ENCODE measurements around the gene NDUFS6.

NDUFS6 gene

DNA sequence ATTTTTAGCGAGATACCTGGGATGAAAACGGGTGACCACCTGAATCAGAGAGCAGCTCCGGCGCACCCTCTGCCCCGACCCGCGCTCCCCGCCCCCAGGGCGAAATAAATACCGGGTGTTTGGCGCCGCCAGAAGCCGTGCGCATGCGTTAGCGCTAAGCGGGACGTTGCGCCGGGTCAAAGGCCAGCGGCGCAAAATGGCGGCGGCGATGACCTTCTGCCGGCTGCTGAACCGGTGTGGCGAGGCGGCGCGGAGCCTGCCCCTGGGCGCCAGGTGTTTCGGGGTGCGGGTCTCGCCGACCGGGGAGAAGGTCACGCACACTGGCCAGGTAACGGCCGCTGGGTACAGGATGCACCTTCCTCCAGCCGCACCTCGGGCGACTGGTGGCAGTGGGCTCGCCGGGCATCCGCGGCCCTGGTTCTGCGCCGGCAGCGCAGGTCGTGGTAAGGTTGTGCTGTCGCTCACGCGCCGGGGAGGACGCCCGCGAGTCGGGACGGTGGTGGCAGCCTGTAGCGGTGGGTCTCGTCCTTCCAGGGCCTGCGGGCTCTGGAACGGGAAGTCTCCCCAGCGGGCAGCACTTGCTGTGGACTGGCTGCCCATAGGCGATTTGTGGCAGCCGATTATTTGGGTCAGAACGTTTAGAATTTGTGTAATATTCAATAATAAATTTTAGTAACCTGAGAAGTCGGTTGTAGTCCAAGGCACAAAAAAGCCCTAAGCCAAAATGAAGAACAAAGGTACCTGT lies at the start of gene NDUFS6:
Gene NDUFS6 (plus strand): TSS at position 186 of the 745 bp plus-strand sequence. CDS start 11 bp downstream, at position 197.
- peak; percentile 66 for DNase-seq

DNA sequence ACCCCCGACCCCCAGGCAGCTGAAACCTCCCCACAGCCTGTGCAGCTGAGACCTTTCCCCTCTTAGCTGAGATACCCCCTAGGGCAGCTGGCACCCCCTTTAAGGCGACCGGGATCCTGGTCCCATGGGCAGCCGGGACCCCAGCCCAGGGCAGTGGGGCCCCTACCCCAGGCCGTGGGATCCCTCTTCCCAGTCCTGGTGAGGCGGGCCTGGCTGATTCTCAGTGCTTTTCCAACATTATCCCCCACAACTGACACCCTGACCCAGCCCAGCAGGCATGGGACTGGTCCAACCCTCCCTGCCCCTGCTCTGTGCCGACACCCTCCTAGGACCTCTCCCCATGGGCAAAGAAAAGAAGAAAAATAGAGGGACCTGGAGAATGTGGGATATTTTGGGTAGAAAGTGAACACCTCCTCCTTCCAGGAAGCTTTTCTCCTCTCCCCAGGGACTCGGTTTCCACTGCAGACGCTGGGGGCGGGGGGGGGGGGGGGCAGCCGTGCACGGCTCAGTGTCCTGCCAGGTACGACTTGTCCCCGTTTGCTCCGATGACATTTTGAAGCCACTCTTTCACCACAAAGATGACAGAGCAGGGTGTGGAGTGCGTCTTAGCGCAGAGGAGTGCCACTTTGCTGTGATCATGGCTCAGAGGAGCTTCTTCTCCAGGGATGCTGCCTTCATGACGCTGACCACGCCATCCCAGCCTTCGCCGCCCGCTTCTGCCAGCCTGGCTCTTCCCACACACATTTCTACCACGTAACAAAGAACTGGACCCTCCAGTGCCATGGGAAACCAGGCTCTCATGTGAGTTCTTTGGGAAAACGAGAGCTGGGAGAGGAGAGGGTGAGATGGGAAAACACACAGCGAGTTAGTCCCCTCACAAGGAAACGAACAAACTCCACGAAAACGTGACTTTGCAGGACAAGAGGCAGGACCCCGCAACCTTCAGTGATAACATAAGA lies 49.1 kb upstream of the NDUFS6 start:
- no peak for DNase-seq

DNA sequence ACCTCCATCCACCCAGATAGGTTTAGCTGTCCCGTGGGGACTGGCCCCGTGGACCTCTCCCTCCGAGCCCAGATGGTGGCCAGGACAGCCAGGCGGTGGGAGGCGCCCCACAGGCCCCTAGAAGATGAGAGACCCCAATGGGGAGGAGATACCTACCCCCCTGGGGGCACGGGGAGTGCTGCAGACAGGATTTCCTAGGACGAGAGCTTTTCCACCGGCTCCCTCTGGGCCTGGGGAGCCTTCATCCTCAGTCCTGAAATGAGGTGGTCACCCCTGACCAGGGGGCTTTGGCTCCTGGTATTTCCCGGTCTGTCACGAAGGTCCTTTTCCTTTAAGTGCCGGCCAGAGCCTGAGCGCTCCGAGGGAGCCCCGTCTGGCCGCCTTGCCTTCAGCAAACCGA lies 48.3 kb upstream of the NDUFS6 start:
- no peak for DNase-seq

DNA sequence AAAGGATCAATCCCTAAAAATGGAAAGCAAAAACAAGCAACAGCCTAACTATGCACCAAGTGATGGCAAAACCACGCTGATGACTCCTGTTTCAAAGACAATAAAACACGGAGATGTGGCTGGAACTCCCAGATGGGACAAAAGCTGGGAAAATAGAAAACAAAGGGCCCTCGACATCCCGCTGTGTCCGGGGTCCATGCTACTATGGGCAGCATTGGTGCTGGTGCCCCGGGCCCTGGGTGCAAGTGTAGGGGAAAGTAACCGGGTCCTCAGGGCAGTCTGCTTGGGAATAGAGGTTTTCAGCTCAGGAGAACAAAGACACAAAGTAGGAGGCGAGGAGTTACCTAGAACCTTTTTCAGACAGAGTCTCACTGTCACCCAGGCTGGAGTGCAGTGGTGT lies 47.7 kb upstream of the NDUFS6 start:
- no peak for DNase-seq

DNA sequence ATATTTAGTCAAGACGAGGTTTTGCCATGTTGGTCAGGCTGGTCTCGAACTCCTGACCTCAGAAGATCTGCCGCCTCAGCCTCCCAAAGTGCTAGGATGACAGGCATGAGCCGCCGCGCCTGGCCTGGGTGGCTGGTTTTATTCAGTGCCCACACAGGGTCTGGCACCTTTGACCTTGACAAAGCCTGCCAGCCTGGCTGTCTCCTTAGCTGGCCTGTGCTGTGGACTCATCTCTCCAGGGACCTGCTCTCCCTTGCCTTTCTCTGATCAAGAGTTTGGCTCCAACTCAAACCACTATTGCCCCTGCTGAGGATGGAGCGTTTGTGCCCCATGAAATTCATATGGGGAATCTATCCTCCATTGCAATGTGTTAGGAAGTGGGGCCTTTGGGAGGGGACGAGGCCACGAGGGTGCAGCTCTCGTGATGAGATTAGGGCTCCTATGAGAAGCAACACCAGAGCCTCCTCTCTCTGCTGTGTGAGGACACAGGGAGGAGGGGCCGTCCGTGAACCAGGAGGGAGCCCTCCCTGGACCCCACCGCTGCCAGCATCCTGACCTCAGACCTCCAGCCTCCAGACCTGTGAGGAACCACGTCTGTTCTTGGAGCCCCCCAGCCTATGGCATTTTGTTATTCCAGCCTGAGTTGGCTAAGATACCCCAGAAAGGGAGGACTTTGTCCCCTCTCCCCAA lies 46.5 kb upstream of the NDUFS6 start:
- DNase-seq, result no peak

DNA sequence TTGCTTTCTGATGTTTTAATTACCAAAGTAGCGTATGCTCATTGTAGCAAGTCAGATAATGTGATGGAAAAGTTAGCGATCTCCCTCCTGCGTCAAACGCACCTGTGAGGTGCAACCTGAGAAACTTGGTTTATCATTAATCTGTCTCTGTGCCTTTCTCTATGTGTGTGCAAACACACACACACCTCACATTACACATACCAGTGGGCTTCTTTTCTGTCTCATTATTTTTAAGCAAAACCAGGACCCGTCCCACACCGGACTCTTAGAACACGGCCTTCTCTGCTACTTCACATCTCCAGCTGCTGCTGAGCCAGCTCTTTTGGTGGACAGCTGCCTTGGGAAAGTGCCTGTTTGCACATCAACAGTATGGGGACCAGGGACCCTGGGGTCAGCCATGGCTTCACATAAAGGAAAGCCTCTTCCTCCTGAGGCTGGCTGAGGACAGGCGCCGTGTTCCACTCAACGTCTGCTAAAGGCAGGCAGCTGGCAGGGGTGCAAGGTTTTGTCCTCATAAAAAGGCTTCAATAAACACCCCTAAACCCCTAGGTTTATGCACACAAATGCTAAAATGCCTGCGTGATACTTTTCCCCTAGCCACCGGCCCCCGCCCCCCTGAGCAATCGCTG lies 45.8 kb upstream of the NDUFS6 start:
- no peak for DNase-seq

DNA sequence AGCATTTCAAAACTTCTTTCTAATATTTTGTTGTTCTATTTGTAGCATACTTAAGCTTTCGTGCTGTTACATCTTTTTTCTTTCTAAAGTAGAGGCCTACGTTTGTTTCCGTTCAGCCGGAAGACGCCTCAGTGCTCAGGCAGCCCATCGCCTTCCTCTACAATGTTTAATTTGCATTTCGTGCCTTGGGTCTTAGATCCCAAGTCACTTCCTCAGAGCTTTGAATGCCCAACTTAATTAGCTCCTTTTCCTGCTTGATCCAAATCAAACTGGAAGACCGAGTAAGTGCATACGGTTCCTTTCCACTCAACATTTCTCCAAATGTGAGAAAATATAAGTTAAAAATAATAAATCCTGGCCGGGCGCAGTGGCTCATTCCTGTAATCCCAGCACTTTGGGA lies 44.7 kb upstream of the NDUFS6 start:
- DNase-seq, result no peak

DNA sequence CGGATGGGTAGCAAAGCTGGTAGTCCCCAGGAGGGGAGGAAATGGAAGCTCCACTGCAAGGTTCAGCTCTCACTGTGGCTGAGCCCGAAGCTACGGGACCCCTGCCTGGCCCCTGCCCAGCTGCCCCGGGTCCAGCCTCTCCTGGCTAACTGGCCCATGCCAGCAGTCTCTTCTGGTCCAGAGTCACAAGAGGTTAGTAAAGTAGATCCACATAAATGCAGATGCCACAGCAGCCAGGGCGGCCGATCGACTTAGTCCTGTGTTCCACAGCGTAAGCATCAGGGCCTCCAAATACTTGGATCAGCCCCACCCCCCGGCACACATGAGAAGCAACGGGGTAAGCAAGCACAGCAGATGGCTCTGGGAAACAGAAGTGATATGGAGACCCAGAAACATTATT lies 43.7 kb upstream of the NDUFS6 start:
- DNase-seq, result no peak

DNA sequence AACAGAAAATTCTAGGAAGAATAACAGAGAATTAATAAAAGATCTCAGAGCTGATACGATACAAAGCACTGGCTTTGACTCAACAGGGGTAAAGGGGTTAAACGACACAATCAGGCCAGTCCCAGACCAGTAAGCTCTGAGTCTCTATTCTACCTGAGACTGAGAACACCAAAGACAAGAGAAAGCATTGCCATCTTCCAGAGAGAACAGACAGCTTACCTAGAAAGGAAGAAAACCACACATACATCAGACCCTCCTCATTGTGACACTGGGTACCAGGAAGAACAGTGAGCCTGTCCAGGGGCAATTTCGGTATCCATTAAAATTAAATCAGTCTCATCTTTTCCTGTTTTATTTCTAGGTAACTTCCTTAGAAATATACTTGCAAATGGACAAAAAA lies 42.6 kb upstream of the NDUFS6 start:
- DNase-seq, result no peak

DNA sequence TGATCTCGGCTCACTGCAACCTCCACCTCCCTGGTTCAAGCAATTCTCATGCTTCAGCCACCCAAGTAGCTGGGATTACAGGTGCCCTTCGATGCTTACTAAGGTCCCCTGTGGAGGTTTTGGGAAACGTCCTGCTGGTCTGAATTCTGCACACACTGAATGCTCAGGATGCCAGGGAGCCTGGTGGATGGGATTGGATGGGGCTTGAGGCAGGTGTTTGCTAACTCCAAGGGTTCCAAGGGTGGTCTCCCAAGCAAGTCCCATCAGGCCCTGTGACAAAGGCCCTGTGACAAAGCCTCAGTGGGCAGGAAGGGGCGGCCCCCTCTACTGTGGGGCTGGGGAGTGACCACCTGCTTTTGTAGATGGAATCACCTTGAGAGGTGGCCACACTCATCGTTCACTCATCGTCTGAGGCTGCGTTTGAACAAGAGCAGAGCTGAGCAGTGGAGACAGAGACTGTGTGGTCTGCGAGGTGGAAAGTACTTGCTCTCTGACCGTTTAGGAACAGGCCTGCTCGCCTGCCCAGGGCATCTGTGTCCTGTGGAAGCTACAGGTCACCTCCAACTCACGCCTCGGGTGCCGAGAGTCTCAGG lies 41.7 kb upstream of the NDUFS6 start:
- no peak for DNase-seq

DNA sequence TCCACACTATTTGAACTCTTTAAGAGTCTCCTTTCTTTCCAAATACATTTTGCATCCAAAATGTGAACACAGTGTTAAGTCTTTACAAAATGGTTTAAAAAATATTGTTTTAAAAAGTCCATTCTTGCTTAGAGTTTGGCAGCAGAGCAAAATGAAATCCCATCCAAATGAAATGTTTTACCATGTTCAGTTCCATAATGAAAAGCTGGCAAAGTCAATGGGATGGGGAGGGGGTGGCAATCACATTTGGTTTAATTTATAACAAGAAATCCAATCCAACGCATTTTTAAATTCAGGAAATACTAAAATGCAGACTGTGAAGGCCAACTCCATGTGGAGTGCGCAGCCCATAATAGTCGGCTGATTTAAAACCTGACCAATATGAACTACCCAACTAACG lies 41.0 kb upstream of the NDUFS6 start:
- DNase-seq, result no peak

DNA sequence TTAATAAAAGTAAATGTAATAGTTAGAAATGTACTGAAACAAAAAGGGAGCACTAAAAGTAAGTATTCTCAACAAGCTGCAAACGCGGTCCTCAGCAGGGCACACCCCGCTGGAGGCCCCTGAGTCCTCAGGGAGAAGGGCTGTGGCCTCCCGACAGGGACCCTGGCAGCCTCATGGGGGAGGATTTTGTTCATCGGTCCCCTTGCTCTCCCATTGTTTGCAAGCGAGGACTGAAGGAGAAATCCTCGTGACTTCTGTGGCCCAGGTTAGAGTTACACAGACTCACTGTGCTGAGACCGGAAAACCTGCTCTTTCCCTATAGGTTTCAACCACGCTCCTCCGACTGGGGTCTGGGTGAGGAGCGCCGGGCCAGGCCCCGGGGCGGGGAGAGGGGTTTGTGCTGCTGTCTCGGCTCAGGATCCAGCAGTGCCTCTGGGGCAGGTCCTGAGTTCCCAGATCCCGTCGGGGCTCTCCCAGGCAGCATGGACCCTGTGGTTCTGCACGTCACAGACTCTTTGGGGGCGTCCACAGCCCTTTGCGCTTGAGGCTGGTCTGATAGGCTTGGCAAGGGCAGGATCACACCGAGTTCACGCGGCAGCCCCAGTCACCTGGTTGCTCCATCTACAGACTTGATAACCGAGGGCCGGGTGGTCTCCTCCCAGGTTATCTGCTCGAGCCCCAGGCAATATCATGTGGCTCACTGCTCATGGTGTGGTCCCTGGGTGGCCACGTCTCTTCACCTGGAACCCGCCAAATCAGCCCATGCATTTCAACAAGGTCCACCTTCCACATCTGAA lies 40.4 kb upstream of the NDUFS6 start:
- DNase-seq, result no peak

DNA sequence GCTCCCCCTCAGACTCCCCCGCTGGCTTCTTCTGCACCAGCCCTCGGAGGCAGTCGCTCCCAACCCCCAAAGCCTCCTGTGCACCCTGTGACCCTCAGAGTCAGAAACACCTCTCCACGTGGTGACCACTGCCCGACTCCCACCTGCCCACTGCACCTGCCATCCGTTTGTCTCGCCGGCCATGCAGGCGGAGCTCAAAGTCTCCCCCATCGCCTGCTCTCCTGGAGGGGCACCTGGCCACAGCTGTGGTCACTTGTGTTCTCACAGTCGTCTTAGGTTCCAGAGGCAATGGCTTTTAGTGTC lies 39.8 kb upstream of the NDUFS6 start:
- no peak for DNase-seq

DNA sequence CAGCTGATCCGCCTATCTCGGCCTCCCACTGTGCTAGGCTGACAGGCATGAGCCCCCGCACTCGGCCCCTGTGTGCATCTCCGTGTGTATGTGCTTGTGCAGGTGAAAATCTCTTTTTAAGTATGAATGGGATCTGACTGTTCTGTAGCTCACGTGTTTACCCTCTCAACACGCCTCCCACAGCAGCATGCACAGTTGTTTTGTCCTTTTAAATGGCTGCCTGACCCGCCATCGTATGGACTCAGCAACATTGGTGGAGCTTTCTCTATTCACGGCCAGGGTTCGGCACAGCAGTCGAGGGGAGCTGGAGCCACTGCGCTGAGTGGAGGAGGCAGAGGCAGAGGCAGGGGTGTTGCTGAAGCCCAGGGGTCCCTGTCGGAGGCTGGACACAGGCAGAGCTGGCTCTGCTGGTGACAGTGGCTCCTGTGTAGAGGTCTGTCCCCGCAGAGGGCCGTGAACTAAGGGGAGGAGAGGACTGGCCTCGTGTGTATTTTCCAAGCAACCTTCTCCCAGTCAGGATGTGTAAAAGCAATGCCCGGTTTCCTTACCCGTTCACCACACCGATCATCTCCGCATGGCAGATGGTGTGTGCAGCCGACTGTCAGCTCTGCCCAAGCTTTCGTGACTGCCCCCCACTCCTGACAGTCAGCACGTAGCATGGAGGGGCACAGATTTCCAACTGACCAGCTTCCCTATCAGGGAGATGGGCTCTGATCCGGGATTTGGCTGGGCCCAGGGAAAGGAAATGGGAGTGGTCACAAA lies 38.9 kb upstream of the NDUFS6 start:
- no peak for DNase-seq

DNA sequence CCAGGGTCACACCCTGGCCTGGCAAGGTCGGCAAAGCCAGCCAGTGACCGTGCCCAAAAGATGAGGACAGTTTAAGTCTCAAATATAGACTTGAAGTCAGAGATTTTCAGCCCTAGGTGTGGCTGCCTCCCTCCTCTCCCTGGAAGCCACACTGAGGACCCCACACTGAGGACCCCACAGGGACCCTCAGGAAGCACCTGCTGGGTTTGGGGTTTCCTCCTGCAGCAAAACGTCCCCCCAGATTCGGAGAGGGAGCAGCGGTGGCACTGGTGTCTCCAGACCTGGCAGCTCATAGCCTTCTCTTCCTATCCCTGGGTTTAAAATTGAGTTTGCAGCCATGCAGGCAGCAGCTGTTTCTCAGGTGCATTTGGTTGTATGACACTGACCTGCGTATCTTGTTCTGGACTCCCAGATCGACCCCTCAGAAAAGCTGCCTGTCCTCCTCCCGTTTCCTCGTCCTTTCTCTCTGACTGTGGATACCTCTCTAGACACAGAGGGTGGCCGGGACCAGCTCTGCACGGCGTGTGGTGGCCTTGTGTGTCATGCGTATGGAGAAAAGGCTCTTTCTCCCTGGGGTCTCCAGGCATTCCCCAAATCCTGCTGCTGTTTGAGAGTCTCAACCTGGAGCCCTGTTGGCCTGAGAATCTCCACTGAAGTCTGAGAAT lies 38.2 kb upstream of the NDUFS6 start:
- DNase-seq, result no peak

DNA sequence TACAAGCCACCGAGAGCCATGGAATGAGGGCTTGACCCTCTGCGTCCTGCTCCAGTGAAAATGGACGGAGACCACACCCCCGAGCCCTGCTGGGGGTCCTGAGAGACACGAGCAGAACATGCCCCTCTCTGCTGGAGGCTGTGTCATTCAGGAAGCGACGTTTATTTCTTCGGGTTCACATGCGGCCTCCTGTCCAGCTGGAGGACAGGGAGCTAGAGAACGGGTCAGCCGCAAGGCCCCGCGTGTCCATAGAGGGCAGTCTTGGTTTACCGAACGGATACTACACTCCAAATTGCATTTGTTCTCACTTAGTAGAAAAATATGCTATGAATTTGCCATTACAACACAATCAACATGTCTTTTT lies 37.7 kb upstream of the NDUFS6 start:
- DNase-seq, result no peak

DNA sequence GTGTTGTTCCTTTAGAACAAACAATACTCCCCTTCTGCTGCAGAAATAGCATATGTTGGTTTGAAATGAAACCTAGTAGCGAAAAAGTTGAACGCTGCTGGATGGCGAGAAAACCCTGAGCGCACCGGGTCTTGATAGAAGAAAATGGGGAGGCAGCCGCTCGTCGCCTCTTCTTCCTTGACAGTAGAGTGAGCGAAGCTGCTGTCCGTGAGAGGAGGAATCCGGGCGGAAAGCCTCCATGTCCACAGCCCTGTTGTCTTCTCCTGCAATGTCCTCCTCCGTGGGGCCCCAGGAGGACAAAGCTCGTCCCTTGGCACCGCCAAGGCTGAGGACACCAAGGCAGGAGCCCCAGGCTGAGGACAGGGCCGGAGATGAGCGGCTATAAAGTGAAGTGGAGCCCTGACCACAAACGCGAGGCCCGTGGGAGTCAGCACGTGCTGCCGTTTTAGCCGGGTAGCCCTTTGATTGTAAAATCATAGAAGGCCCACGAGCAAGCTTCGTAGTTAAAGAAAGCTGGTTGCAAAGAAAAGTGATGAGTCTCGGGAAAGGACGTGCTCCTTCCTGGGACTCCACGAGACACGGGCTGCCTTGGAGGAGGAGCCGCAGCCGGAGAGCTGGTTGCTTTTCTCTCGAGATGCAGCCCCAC lies 37.1 kb upstream of the NDUFS6 start:
- no peak for DNase-seq

DNA sequence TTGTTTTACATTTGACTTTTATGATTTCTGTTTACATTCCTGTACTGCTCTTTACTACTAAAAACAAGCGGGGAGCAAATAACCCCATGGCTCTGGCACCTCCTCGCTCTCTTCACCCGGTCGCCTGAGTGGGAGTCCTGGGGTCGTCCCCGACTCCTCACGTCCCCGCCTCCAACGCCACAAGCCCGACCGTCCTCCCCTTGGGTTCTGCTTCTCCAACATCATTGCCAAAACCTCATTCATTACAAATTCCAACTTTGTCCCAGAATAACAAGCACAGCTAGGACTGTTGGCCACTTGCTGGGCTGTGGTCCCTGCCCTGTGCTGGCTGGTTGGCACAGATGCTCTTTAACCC lies 36.6 kb upstream of the NDUFS6 start:
- DNase-seq, result no peak

DNA sequence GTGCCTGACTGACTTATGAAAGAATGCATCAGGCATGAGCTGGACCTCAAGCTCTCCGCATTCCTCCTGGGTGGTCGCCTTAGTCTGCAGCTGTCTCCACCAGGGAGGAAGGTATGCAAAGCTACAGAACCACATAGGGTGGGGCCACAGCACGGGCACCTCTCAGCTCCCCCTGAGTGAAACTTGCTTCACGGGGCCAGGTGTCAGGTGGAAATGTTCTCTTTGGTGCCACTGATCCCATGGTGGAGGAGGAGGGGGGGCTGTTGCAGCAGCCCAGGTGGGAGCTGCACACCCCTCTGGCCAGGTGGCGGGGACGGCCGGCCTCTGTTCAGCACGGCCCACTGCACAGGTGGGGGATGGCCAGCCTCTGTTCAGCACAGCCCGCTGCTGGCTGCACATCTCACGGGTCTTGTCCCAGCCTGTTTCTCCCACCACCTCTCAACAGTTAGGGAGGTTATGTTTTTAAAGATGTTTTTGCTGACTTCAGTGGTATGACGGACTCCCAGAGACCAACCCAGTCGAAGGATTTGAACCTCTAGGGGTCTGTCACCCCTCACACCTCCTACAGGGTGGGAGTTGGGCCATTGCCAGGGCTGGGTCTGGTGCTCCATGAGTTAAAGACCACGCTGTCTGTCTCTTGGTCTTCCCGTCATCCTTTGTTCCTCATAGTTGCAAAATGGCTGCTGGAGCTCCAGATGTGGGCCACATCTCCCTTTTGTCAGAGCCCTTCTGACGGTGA lies 35.9 kb upstream of the NDUFS6 start:
- no peak for DNase-seq

DNA sequence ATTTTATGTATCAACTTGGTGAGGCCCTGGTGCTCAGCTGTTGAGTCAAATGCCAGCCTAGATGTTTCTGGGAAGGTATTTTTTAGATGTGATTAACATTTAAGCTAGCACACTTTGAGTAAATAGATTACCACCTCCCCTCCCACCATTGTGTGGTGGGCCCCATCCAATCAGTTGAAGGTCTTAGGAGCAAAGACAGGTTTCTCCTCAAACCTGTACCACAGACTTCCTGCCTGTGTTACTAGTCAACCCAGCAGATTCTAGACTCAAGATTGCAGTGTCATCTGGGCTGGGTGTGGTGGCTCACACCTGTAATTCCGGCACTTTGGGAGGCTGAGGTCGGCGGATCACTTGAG lies 35.3 kb upstream of the NDUFS6 start:
- DNase-seq, result no peak
